IMR-90 (cell line): Measurements from ENCODE around the gene RASSF6. TPM values are rescaled to one million over a fixed set of nuclear protein-coding genes. Genes with fewer than 3 reads are reported as not detected.

ENCODE experiments used
- ATAC-seq: fragments of 200-7000 bp; cut with Tn5 transposase; 2 replicates; pipeline ENCODE4 v1.9.1; 2020; ENCODE audit warnings: low read depth, mild to moderate bottlenecking, moderate library complexity
- BruUV-seq: library from RNA; stranded (reverse); fragments of 400-500 nt; replicated peaks from 2 replicates; lab custom pipeline; 2021; lab: Mats Ljungman, UMichigan
- CTCF ChIA-PET: fragments of 300-600 bp; formaldehyde crosslinking; extraction: SDS; loops from one replicate; lab custom pipeline; 2021; ENCODE audit warnings: antibody characterized with exemption; lab: Yijun Ruan, JAX
- POLR2A ChIA-PET: fragments of 300-600 bp; sonication (Branson Sonifier 250); formaldehyde crosslinking; loops from one replicate; lab custom pipeline; 2022; ENCODE audit warnings: antibody characterized with exemption; ENCODE audit not compliant: unreplicated experiment; lab: Charles Lee
- DNase-seq: peaks from one replicate; pipeline ENCODE4 v3.0.0; 2013
- H2AFZ ChIP-seq: replicated peaks from 2 replicates; pipeline ENCODE3; 2013; ENCODE audit warnings: low read length, mild to moderate bottlenecking; ENCODE audit not compliant: poor library complexity
- H2AK5ac ChIP-seq: 2 replicates; pipeline ENCODE4 v1.6.1; 2013; ENCODE audit warnings: low read depth, low read length, inconsistent platforms
- H2AK9ac ChIP-seq: replicated peaks from 2 replicates; pipeline ENCODE3; 2013; ENCODE audit warnings: mild to moderate bottlenecking, low read depth, low read length, moderate library complexity; ENCODE audit not compliant: poor library complexity
- H2BK120ac ChIP-seq: 2 replicates; pipeline ENCODE4 v1.6.1; 2013; ENCODE audit warnings: low read depth, low read length, inconsistent platforms
- H2BK15ac ChIP-seq: 3 replicates; pipeline ENCODE4 v1.6.1; 2013; ENCODE audit warnings: low read depth, low read length, inconsistent platforms
- H2BK20ac ChIP-seq: 2 replicates; pipeline ENCODE4 v1.6.1; 2013; ENCODE audit warnings: low read depth, mild to moderate bottlenecking, inconsistent platforms, low read length, moderate library complexity
- H2BK5ac ChIP-seq: 2 replicates; pipeline ENCODE4 v1.6.1; 2013; ENCODE audit warnings: mild to moderate bottlenecking, low read depth, low read length, inconsistent platforms; ENCODE audit not compliant: poor library complexity, severe bottlenecking
- H3K14ac ChIP-seq: replicated peaks from 2 replicates; pipeline ENCODE4 v1.6.1; 2013; ENCODE audit warnings: low read depth, low read length, inconsistent platforms
- H3K18ac ChIP-seq: 2 replicates; pipeline ENCODE4 v1.6.1; 2013; ENCODE audit warnings: low read depth, low read length, control low read depth
- H3K23ac ChIP-seq: 2 replicates; pipeline ENCODE4 v1.6.1; 2013; ENCODE audit warnings: low read depth, low read length, inconsistent platforms
- H3K27ac ChIP-seq: 2 replicates; pipeline ENCODE4 v1.5.1; 2013; ENCODE audit warnings: mild to moderate bottlenecking, control low read depth, low read length; ENCODE audit not compliant: insufficient read depth
- H3K27me3 ChIP-seq: 2 replicates; pipeline ENCODE4 v1.6.1; 2013; ENCODE audit warnings: low read length; ENCODE audit not compliant: control insufficient read depth, insufficient read depth
- H3K36me3 ChIP-seq: 2 replicates; pipeline ENCODE4 v1.6.1; 2013; ENCODE audit warnings: low read length, mixed read lengths; ENCODE audit not compliant: control insufficient read depth, insufficient read depth
- H3K4ac ChIP-seq: 2 replicates; pipeline ENCODE4 v1.6.1; 2013; ENCODE audit warnings: low read depth, low read length, inconsistent platforms
- H3K4me1 ChIP-seq: 2 replicates; pipeline ENCODE4 v1.6.1; 2013; ENCODE audit warnings: low read length, mixed read lengths; ENCODE audit not compliant: control insufficient read depth, insufficient read depth
- H3K4me2 ChIP-seq: 2 replicates; pipeline ENCODE4 v1.6.1; 2013; ENCODE audit warnings: low read depth, mild to moderate bottlenecking, control low read depth, low read length, moderate library complexity
- H3K4me3 ChIP-seq: 2 replicates; pipeline ENCODE4 v1.5.1; 2013; ENCODE audit warnings: low read depth, mild to moderate bottlenecking, control low read depth, low read length, moderate library complexity; ENCODE audit not compliant: insufficient read depth
- H3K56ac ChIP-seq: 2 replicates; pipeline ENCODE4 v1.6.1; 2013; ENCODE audit warnings: low read length, inconsistent platforms; ENCODE audit not compliant: insufficient read depth; ENCODE audit errors: extremely low read depth
- H3K79me1 ChIP-seq, 2 experiments: 2 replicates each; pipeline ENCODE4 v1.6.1; 2013; ENCODE audit warnings: low read length in 2 of 2, inconsistent platforms in 1 of 2, low read depth in 1 of 2
- H3K9ac ChIP-seq: 2 replicates; pipeline ENCODE4 v1.6.1; 2013; ENCODE audit warnings: low read depth, low read length, control low read depth
- H3K9me1 ChIP-seq: 2 replicates; pipeline ENCODE4 v1.6.1; 2013; ENCODE audit warnings: low read length, inconsistent platforms; ENCODE audit not compliant: insufficient read depth
- H3K9me3 ChIP-seq: 2 replicates; pipeline ENCODE4 v1.6.1; 2013; ENCODE audit warnings: low read length; ENCODE audit not compliant: control insufficient read depth, insufficient read depth
- H4K20me1 ChIP-seq: 2 replicates; pipeline ENCODE4 v1.6.1; 2013; ENCODE audit warnings: low read length, inconsistent platforms; ENCODE audit not compliant: insufficient read depth
- H4K5ac ChIP-seq: 2 replicates; pipeline ENCODE4 v1.6.1; 2013; ENCODE audit warnings: mild to moderate bottlenecking, low read depth, low read length, control low read depth
- H4K8ac ChIP-seq, 2 experiments: 2 replicates each; pipeline ENCODE4 v1.6.1; 2013; ENCODE audit warnings: low read depth in 2 of 2, low read length in 2 of 2, control low read depth in 1 of 2, inconsistent platforms in 1 of 2
- H4K91ac ChIP-seq: 2 replicates; pipeline ENCODE4 v1.6.1; 2013; ENCODE audit warnings: low read depth, low read length, inconsistent platforms; ENCODE audit not compliant: insufficient read depth
- BHLHE40 ChIP-seq: fragments of 150-350 bp; IDR thresholded peaks from 2 replicates; pipeline ENCODE4 v1.6.1; 2016; ENCODE audit warnings: mild to moderate bottlenecking, low read depth, low read length
- CEBPB ChIP-seq: IDR thresholded peaks from 2 replicates; pipeline ENCODE4 v1.6.1; 2012; ENCODE audit warnings: low read depth, low read length, improper control_type of control experiment
- CHD1 ChIP-seq: IDR thresholded peaks from 2 replicates; pipeline ENCODE4 v1.6.1; 2012; ENCODE audit warnings: low read depth, low read length, improper control_type of control experiment
- FOS ChIP-seq: fragments of 150-350 bp; IDR thresholded peaks from 2 replicates; pipeline ENCODE4 v1.6.1; 2016; ENCODE audit warnings: low read depth, low read length
- MAFK ChIP-seq: IDR thresholded peaks from 2 replicates; pipeline ENCODE4 v1.6.1; 2012; ENCODE audit warnings: low read depth, low read length, improper control_type of control experiment
- MAZ ChIP-seq: IDR thresholded peaks from 2 replicates; pipeline ENCODE4 v1.6.1; 2012; ENCODE audit warnings: low read depth, mild to moderate bottlenecking, low read length, improper control_type of control experiment, moderate library complexity, borderline replicate concordance
- MXI1 ChIP-seq: IDR thresholded peaks from 2 replicates; pipeline ENCODE4 v1.6.1; 2012; ENCODE audit warnings: low read depth, mild to moderate bottlenecking, low read length, moderate library complexity, borderline replicate concordance
- NFE2L2 ChIP-seq: fragments of 150-350 bp; IDR thresholded peaks from 2 replicates; pipeline ENCODE4 v1.6.1; 2016; ENCODE audit warnings: low read depth, mild to moderate bottlenecking, low read length
- POLR2A ChIP-seq: IDR thresholded peaks from 2 replicates; pipeline ENCODE4 v1.6.1; 2012; ENCODE audit warnings: mild to moderate bottlenecking, low read depth, low read length
- RAD21 ChIP-seq: IDR thresholded peaks from 2 replicates; pipeline ENCODE4 v1.6.1; 2012; ENCODE audit warnings: low read length, improper control_type of control experiment
- RCOR1 ChIP-seq: IDR thresholded peaks from 2 replicates; pipeline ENCODE4 v1.6.1; 2012; ENCODE audit warnings: mild to moderate bottlenecking, low read length, improper control_type of control experiment; ENCODE audit not compliant: insufficient replicate concordance
- RFX5 ChIP-seq: IDR thresholded peaks from 2 replicates; pipeline ENCODE4 v1.8.0; 2012; ENCODE audit warnings: low read depth, mild to moderate bottlenecking, low read length, moderate library complexity
- WGBS, 2 experiments: methylation state at CpG; one replicate each; pipeline versions ENCODE4 v1.1.5 to v1.1.7; 2013; ENCODE audit warnings: missing lambda C conversion rate in 2 of 2; ENCODE audit not compliant: insufficient read length in 1 of 2; ENCODE audit errors: extremely low coverage in 2 of 2; 5-methylcytosine and 5-hydroxymethylcytosine counted together
- dilution Hi-C: fragments of 300-500 bp; cut with HindIII; formaldehyde crosslinking; loops from one replicate; pipeline ENCODE4 v1.14.3; 2018; ENCODE audit warnings: low sequenced_read_pairs; ENCODE audit not compliant: unreplicated experiment
- in situ Hi-C: fragments of 300-500 bp; cut with MboI; formaldehyde crosslinking; loops from 3 replicates; pipeline ENCODE4 v1.14.3; 2019; ENCODE audit warnings: low sequenced_read_pairs, inconsistent platforms, mixed read lengths
- intact Hi-C: fragments of 100-400 bp; cut with micrococcal nuclease; formaldehyde crosslinking; loops from 2 replicates; pipeline ENCODE4 v1.10.0; 2022
- polyA plus RNA-seq, 3 experiments: library from polyadenylated mRNA; depleted of rRNA; stranded (reverse); fragments of >200 nt; gene quantifications; 2 replicates each; pipeline ENCODE4 v1.2.3, GENCODE V29; 2012; ENCODE audit warnings: low replicate concordance in 1 of 3
- total RNA-seq: library from RNA; depleted of rRNA; stranded (reverse); fragments of >200 nt; gene quantifications from 2 replicates; pipeline ENCODE4 v1.2.3, GENCODE V29; 2012

Gene RASSF6
- total and polyA plus RNA-seq, 2 of the 4 experiments (the other 2 are of a cell fraction): not detected

- Histone ChIP-seq H3K14ac (no peak overlapping the region), H4K5ac (no peak overlapping the region), H3K36me3 (no peaks in the 10 kb centered on the region), H4K91ac (no peak overlapping the region), H2BK15ac (no peak overlapping the region), H2BK120ac (no peak overlapping the region), H3K9me3 (no peaks in the 10 kb centered on the region), H2AK5ac (no peak overlapping the region), H3K9ac (no peak overlapping the region), H3K4me2 (no peak overlapping the region), H2AK9ac (no peak overlapping the region), H3K27me3 (no peaks in the 10 kb centered on the region; the same call in 1 of the 2 replicates), H3K79me1 (no peaks in the 10 kb centered on the region), H3K4me3 (no peak overlapping the region), H4K8ac (no peak overlapping the region), H3K4me1 (no peaks in the 10 kb centered on the region), H3K56ac (no peak overlapping the region), H3K9me1 (no peaks in the 10 kb centered on the region), H2BK20ac (no peak overlapping the region), H4K20me1 (no peaks in the 10 kb centered on the region), H3K23ac (no peak overlapping the region), H3K18ac (no peak overlapping the region), H3K27ac (no peak overlapping the region), H2BK5ac (no peak overlapping the region), H2AFZ (no peak overlapping the region), H3K4ac (no peak overlapping the region)
- no CpG with 5 or more reads among the region's 2 CpGs for WGBS, 2 experiments
- no TSS peak for BruUV-seq
- intact Hi-C loops: no loop called here
- TF ChIP-seq RAD21 (no peak), CHD1 (no peak), POLR2A (no peak), NFE2L2 (no peak), FOS (no peak), RCOR1 (no peak), MXI1 (no peak), BHLHE40 (no peak), MAZ (no peak), RFX5 (no peak), CEBPB (no peak), MAFK (no peak)
- DNase-seq (no peak), ATAC-seq (no peak)
- CTCF ChIA-PET: interaction anchor here (0.6 to 1.2 kb wide), 3 partner anchors 10 to 327 kb away, joined by 3 to 4 read pairs (median 3); no protein-coding TSS in a partner anchor
- POLR2A ChIA-PET: no interaction called here
- dilution Hi-C loops: no loop called here
- in situ Hi-C loops: no loop called here
These were observed 36.6 kb downstream of the RASSF6 start for GRCh38 chr4:73583666-73584065.
